Ishikawa (cell line): ENCODE results near the gene AK5.

Source experiments
- EGR1 ChIP-seq: IDR thresholded peaks from 2 replicates; pipeline ENCODE4 v1.6.1; 2012
- EP300 ChIP-seq: IDR thresholded peaks from 2 replicates; pipeline ENCODE4 v1.6.1; 2012; ENCODE audit warnings: borderline replicate concordance
- MAX ChIP-seq: IDR thresholded peaks from 2 replicates; pipeline ENCODE4 v1.6.1; 2012
- RAD21 ChIP-seq: IDR thresholded peaks from 2 replicates; pipeline ENCODE4 v1.6.1; 2012; ENCODE audit warnings: low read depth
- TAF1 ChIP-seq: IDR thresholded peaks from 2 replicates; pipeline ENCODE4 v1.6.1; 2012; ENCODE audit warnings: low read depth, mild to moderate bottlenecking
- TCF12 ChIP-seq: IDR thresholded peaks from 2 replicates; pipeline ENCODE4 v1.6.1; 2012; ENCODE audit warnings: low read depth
- YY1 ChIP-seq: IDR thresholded peaks from 2 replicates; pipeline ENCODE4 v1.6.1; 2012; ENCODE audit warnings: low read depth
- ZBTB7A ChIP-seq: IDR thresholded peaks from 2 replicates; pipeline ENCODE4 v1.6.1; 2012; ENCODE audit warnings: low read depth

GRCh38 chr1:77355010-77355409, 73.2 kb downstream of the AK5 start:
- TF ChIP-seq TCF12 (no peak), TAF1 (no peak), MAX (no peak), EGR1 (no peak), RAD21 (no peak), EP300 (no peak), ZBTB7A (no peak), YY1 (no peak)
